Measurements from ENCODE around the gene GZMH.

The GZMH gene

DNA sequence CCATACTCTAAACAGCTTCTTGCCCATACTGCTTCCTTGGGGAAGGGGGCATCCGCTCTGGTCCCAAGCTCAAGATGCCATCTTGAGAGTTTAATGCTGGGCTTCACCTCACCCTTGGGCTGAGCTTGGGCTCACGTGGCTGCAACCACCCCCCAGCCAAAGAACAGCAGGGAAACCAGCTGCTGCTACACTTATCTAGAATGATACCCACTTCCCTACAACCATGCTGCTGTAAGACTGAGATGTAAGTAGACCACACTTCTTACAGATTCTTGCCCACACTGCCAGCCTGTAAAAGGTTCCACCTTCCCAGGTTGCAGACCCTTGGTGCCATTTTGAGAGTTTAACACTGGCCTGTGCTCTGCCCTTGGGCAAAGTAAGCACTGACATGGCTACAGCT, 43.2 kb downstream of the GZMH start:
- H3K4me1 ChIP-seq (ENCODE audit: low read depth, poor library complexity, severe bottlenecking): no peaks in the 10 kb centered on the region
- no peaks in the 10 kb centered on the region for H3K79me2 ChIP-seq (ENCODE audit: insufficient read depth, low read depth)
- H3K27me3 ChIP-seq (ENCODE audit: insufficient read depth, low read depth): no peaks in the 10 kb centered on the region
- no peak overlapping the region for H3K27ac ChIP-seq
- no peaks in the 10 kb centered on the region for H4K20me1 ChIP-seq (ENCODE audit: insufficient read depth)
- H3K36me3 ChIP-seq (ENCODE audit: insufficient read depth): no peaks in the 10 kb centered on the region
- TF ChIP-seq, protein P1, sequence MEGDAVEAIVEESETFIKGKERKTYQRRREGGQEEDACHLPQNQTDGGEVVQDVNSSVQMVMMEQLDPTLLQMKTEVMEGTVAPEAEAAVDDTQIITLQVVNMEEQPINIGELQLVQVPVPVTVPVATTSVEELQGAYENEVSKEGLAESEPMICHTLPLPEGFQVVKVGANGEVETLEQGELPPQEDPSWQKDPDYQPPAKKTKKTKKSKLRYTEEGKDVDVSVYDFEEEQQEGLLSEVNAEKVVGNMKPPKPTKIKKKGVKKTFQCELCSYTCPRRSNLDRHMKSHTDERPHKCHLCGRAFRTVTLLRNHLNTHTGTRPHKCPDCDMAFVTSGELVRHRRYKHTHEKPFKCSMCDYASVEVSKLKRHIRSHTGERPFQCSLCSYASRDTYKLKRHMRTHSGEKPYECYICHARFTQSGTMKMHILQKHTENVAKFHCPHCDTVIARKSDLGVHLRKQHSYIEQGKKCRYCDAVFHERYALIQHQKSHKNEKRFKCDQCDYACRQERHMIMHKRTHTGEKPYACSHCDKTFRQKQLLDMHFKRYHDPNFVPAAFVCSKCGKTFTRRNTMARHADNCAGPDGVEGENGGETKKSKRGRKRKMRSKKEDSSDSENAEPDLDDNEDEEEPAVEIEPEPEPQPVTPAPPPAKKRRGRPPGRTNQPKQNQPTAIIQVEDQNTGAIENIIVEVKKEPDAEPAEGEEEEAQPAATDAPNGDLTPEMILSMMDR (conservative IDR thresholded peaks at IDR 0.05; ENCODE audit: low read depth, low read length): no peak
- H3K9ac ChIP-seq: no peak overlapping the region
- H2AFZ ChIP-seq (ENCODE audit: low read depth): no peak overlapping the region
- H3K4me3 ChIP-seq (IDR thresholded peaks at IDR 0.05; ENCODE audit: insufficient read depth, low read depth, low read length): no peak overlapping the region
- H3K4me2 ChIP-seq: no peak overlapping the region

DNA sequence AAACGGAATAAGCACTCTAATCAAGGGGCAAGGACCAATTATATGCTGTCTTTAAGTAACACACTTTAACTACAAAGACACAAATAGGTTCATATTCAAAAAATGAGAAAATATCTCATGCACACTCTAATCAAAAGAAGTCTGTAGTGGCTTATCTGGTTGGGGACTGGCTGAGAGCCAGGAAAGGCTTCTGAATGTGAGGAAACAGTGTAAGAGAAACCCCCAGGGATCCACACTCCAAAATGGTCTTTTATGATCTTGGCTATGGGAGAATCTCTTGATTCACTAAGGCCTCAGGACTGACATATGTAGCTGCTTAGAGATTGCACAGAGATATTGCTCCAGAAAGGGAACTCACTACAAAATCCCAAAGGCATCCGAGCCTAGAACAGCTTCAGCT, 43.7 kb downstream of the GZMH start:
- H3K27me3 ChIP-seq (ENCODE audit: insufficient read depth, low read depth): no peaks in the 10 kb centered on the region
- H2AFZ ChIP-seq (ENCODE audit: low read depth): no peak overlapping the region
- no peak overlapping the region for H3K4me2 ChIP-seq
- H3K4me1 ChIP-seq (ENCODE audit: low read depth, poor library complexity, severe bottlenecking): no peaks in the 10 kb centered on the region
- H3K36me3 ChIP-seq (ENCODE audit: insufficient read depth): no peaks in the 10 kb centered on the region
- H3K9ac ChIP-seq: no peak overlapping the region
- no peaks in the 10 kb centered on the region for H4K20me1 ChIP-seq (ENCODE audit: insufficient read depth)
- no peak overlapping the region for H3K27ac ChIP-seq
- TF ChIP-seq, protein P1 (conservative IDR thresholded peaks at IDR 0.05; ENCODE audit: low read depth, low read length): no peak
- H3K4me3 ChIP-seq (IDR thresholded peaks at IDR 0.05; ENCODE audit: insufficient read depth, low read depth, low read length): no peak overlapping the region
- H3K79me2 ChIP-seq (ENCODE audit: insufficient read depth, low read depth): no peaks in the 10 kb centered on the region

DNA sequence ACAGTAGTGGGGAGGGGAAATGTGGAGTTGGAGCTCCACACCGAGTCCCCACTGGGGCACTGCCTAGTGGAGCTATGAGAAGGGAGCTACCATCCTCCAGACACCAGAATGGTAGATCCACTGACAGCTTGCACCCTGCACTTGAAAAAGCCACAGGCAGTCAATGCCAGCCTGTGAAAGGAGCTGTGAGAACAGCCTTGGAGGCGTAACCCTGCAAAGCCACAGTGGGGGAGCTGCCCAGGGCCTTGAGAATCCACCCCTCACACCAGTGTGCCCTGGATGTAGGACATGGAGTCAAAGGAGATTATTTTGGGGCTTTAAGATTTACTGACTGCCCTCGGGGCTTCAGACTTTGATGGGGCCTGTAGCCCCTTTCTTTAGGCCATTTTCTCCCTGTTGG, 46.0 kb downstream of the GZMH start:
- no peak overlapping the region for H3K4me3 ChIP-seq (IDR thresholded peaks at IDR 0.05; ENCODE audit: insufficient read depth, low read depth, low read length)
- TF ChIP-seq, protein P1 (conservative IDR thresholded peaks at IDR 0.05; ENCODE audit: low read depth, low read length): no peak
- no peak overlapping the region for H2AFZ ChIP-seq (ENCODE audit: low read depth)
- no peaks in the 10 kb centered on the region for H3K36me3 ChIP-seq (ENCODE audit: insufficient read depth)
- no peaks in the 10 kb centered on the region for H4K20me1 ChIP-seq (ENCODE audit: insufficient read depth)
- no peak overlapping the region for H3K4me2 ChIP-seq
- no peaks in the 10 kb centered on the region for H3K4me1 ChIP-seq (ENCODE audit: low read depth, poor library complexity, severe bottlenecking)
- H3K27me3 ChIP-seq (ENCODE audit: insufficient read depth, low read depth): no peaks in the 10 kb centered on the region
- no peak overlapping the region for H3K27ac ChIP-seq
- H3K79me2 ChIP-seq (ENCODE audit: insufficient read depth, low read depth): no peaks in the 10 kb centered on the region
- no peak overlapping the region for H3K9ac ChIP-seq

DNA sequence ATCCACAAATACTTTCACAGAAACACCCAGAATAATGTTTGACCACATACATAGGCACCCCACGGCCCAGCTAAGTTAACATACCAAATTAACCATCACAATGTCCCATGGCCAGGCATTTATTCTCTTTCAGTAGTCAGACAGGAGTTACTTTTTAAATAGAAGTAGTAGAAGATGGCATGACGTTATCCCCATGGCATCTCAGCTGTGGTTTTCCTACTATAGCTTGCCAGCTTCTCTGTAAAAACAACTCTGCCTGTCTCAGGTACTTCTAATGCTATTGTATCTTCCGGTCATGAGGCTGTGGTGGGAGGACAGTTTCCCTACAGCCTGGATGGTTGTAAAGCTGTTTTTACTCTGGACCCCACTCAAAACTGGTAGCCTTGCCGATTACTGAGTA, 52.7 kb downstream of the GZMH start:
- Histone ChIP-seq H3K4me3 (IDR thresholded peaks at IDR 0.05; ENCODE audit: insufficient read depth, low read depth, low read length) (no peak overlapping the region), H3K4me2 (no peak overlapping the region), H3K27me3 (ENCODE audit: insufficient read depth, low read depth) (no peaks in the 10 kb centered on the region), H3K4me1 (ENCODE audit: low read depth, poor library complexity, severe bottlenecking) (peaks cover 7% of the 10 kb centered on the region), H3K36me3 (ENCODE audit: insufficient read depth) (no peaks in the 10 kb centered on the region), H3K9ac (no peak overlapping the region), H2AFZ (ENCODE audit: low read depth) (no peak overlapping the region), H3K79me2 (ENCODE audit: insufficient read depth, low read depth) (no peaks in the 10 kb centered on the region), H4K20me1 (ENCODE audit: insufficient read depth) (no peaks in the 10 kb centered on the region), H3K27ac (no peak overlapping the region)
- TF ChIP-seq, protein P1 (conservative IDR thresholded peaks at IDR 0.05; ENCODE audit: low read depth, low read length): no peak
